ENCODE data around the gene MARK2.

The MARK2 gene

DNA sequence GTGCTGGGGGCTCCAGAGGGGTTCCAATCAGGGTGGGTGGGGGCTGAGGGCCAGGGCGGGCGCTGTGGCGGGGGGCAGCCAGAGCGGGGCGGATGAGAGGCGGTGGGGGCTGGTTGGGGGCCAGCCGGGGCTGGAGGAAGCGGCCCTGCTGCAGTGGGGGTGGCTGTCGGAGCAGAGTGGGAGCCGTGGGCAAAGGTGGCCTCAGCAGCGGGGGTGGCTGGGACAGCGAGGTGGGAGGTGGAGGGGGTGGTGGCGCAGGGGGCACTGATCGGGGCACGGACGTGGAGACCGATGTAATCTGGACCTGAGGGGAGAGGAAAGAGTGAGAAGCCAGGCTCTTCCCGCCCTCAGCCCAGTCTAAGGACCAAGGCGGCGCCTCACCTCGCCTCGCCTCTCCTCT is 73.0 kb downstream of the MARK2 start:
- DNase-seq = no peak

DNA sequence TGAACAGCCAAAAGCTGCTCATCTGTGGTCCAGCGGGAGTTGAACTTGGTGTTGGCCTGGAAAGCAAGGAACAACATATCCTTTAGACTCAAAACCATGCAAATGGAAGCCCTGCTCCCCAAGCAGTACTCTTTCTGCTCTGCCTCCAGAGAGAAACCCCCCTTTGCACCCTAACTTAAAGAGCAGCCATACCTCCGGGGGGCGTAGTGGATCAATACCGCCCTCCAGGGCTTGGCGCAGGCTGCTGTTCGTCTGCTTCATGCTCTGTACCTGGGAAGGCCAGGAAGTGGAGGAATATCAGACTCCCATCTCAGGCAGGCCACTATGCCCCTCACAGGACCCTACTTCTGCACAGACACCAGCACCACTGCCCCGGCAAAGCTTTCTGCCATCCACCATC is 73.8 kb downstream of the MARK2 start:
- no peak for DNase-seq

DNA sequence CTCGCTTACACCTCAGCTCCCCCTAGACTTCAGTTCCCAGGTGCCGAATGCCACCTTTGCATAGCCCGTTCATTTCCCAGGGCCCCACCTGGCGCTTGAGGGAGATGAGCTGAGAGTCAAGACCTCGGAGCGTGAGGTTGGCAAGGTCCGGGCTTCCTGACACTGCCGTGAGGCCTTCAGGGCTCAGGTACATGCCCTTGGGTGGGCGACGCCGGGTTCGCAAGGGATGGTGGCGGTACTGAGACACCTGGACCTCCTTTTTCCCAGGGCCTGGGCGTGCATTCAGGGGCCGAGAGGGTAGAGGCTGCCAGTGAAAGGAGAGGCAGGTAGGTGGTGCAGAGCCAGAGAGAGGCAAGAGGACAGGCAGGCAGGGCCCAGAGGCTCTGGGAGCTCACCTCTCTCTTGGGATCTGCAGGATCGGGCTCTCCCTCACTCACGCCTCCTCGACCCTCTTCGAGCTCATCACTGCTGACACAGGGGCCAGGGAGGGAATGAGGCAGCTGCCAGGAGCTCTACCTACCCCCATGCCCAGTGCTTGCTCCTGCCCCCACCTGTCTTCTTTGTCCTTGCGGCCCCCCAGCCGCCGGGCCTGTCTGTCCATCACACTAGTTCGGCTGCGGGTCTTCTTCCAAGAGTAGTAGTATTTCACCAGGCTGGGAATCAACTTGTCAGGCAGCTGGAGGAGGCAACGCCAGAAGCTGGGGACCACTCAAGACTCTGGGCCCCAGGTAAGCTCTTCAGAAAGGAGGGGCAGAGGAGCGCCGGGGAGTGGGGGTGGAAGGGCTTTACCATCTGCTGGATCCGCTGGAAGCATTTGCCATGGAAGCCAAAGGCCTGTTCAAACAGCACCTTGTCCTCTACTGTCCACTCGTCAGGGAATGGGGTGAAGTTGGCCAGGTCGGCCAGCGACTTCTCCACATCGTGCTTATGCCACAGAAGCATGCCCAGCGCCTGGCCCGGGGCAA is 75.2 kb downstream of the MARK2 start:
- peak in 1 of 2 experiments; percentile 66 for DNase-seq

DNA sequence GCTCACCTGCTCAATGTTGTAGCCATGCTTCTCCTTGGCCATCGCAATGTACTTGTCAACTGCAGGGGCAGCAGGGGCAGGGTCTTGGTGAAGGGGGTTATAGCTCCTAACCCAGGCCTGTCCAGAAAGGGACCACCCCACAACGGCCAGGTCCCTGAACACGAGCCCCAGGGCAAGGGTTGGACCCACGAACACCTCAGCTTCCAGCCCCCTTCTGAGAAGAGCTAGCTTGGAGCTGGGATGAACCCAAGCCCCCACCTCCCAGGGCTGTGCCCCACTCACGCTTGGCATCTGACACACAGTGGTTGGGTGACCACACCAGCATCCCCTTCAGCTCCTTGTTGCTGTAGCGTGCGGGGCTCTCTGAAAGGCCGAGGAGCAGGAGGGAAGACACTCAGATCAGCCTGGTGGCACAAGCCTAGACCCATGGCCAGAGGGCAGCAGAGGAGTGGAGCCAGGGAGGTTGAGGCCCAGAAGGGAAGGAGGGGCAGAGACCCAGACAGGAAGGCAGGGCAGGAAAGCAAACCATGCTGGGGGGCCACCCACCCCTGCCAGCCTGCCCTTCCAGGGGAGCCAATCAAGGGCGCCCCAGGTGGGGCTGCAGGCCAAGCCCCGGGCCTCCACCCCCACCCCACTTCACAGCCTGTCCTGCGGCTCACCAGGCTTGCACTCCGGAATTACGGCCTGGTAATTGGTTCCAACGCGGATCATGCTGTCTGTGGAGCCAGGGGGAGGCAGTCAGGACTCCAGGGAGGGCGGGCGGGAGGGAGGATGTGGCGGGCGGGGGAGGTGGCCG is 76.2 kb downstream of the MARK2 start:
- DNase-seq = no peak

DNA sequence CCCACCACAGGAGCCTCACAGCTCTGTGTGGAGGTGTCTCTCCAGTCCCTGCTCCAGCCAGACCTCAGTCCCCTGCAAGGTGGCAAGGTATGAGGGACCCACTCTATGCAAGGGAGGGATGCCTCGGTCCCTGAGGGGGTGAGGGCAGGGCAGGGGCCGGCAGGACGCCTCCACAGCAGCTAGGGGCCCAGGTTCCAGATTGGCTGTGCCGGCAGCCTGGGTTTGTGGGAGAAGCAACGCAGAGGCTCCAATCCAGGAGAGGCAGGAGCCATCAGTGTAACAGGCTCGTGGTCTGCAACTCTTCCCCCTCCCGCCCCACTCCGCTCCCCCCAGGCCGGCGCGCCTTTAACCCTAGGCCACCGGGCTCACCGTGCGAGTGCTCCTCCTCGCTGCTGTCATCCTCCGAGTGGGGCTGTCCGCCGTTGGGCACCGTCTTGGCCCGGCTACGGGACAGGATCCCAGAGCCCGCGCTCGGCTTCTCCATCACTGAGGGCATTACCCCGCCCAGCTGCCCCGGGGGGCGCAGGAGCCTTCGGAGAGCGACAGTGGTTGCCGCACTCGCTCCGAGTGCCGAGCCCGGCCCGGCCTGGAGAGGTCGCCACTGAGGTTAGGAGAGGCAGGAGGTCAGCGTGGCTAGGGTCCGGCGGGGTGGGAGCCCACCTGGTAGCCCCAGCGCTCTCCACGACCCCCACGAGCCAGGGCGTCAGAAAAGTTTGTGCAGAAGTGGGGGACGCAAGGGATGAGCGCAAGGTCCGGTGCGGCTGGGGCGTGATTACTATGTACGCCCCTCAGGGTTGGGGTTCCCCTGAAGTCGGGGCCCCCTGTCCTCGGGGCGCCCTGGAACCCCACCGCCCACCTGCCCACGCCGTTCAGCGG is 77.3 kb downstream of the MARK2 start:
- DNase-seq = peak; percentile 25 to 68

DNA sequence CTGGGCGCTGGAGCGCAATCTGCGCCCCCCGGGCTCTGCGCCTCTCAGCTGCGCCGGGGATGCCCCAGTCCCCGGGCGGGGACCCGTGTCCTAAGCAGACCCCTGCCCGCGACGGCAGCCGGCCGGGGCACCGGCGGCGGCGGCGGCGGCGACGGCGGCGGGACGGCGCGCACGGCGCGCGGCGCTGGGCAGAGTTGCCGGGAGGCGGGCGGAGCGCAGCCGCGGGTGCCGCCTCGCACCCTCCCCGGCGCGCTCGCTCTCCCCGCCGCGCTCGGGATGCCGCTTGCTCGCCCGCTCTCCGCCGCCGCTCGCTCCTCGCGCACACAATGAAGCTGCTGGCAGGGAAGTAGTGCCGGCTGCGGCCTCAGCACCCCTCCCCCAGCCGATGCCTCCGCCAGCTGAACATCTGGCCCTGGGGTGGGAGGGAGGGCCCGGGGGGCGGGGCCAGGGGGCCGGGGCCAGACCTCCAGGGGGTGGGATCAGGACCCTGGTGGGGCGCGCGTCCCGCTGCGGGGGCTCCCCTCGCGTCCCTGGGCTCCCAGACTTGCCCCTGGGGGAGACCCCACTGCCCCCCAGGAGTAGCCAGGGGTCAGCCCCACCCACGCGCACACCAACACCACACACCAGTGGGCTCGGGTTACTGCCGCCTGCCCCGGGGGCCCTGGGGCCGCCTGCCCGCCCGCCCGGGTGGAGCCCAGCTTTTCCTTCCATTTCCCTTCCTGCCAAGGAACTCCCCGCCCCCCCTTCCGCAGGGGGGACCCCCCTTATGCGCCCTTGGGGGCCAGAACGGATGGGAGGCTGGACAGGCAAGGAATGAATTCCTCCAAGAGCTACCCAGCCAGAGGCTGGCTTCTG is 78.2 kb downstream of the MARK2 start, which contains the start of gene RCOR2:
RCOR2 (minus strand) TSS at position 328 of the 855 bp plus-strand sequence. CDS start 708 bp downstream, outside the sequence.
- DNase-seq = peak; percentile 61 to 83

DNA sequence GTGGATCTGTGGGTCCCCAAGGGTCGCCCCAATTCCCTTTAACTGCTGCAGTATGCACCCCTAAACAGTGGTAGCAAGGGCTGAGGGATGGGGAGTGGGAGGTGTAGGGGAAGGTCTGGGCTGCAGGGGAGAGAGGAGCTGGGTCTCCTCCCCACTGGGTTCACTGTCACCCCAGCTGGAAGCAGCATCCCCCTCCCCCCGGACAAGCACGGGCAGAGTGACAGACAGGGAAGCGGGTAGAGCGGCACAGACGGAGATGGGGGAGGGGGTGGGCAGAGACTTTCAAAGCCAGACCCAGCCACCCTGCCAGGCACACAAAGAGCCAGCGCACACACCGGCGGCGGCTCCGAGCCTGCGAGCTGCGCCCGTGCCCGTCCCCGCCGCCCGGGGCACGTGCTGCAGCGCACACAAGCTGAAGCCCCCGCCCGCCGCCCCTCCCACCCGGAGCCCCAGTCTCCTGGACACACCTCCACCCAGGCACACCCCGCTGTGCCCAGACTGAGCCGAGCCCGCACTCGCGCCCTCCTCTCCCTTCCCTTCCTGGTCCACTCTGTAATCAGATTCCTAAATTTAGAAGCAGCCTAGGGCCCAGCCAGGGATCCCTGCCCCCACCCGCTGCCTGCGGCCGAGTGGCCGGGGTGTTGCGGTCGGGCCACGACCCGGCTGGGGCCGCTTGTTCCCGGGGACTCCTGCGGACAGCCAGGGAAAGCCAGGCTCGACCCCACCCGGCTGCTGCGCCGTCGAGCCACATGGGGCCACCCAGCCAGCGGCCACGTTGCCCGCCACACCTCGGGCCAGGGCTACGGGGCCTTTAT is 79.0 kb downstream of the MARK2 start:
- peak; percentile 94 to 95 for DNase-seq

DNA sequence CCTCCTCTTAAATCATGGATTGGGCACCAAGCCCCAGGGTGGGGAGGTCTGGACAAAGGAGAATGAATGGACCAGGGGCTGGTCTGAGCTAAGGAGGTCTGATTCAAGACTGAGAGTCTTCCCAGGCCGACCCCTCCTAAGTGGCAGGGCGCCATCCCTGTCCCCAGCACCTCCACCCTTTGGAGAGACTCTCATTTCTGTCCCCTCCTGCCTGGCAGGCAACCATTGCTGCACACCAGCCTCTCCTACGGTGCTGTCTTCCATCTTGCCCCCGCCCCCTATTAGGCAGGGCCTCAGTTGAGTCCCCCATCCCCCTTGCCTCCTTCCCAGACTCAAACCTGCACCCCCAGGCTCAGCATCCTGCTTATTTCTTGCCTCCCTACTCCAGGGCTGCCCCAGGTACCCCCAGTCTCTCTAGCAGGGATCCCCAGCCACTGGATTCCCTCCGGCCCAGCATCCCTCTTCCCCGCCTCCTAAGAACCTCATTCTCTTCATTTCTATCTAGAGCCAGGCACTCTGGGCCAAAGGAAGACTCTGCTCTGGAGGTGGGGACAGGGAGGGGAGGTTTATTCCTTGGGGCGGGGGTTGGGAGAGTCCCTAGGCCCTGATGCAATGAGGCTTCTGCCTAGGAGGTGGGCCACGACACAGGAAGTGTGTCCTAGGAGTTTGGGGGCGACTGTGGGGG is 79.7 kb downstream of the MARK2 start:
- DNase-seq = peak; percentile 84 to 93

DNA sequence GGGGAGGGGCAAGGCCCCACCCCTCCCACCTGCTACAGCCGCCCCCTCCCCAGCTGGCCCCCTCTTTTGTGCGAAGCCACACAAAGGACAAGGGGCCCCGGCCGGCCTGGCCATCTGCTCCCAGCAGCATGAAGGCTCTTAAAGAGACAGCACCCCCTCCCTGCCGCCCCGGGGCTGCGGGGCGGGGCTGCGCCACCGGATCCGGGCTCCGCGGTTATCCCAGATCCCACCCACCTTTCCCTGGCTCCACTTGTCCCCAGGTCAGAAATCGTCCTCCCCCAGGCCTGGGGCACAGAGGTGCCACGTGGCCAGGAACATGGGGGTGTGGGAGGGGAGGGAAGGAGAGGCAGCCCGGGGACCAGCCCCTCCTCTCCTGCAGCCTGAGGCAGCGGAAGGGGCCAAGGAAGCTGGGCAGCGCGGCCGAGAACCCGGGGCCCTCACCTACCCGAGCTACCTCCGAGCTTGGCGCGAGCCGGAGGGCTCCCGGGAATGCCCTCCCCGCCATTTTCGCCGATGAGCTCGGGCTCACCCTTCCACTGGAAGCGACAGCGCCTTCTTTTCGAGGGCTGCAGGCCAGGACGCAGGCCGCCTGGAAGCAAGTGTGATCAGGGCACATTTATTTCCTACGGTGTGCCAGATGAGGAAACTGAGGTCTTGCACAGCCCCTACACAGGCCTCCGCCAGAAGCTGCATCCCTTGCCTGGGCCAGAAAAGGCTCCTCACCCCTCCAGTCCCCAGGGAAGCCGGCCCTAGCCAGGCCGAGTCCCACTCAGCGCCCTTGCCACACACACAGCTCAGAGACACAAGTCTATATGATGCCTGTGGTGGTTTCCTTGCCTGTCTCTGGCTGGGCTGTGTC is 80.6 kb downstream of the MARK2 start:
- DNase-seq = peak; percentile 95 to 98

DNA sequence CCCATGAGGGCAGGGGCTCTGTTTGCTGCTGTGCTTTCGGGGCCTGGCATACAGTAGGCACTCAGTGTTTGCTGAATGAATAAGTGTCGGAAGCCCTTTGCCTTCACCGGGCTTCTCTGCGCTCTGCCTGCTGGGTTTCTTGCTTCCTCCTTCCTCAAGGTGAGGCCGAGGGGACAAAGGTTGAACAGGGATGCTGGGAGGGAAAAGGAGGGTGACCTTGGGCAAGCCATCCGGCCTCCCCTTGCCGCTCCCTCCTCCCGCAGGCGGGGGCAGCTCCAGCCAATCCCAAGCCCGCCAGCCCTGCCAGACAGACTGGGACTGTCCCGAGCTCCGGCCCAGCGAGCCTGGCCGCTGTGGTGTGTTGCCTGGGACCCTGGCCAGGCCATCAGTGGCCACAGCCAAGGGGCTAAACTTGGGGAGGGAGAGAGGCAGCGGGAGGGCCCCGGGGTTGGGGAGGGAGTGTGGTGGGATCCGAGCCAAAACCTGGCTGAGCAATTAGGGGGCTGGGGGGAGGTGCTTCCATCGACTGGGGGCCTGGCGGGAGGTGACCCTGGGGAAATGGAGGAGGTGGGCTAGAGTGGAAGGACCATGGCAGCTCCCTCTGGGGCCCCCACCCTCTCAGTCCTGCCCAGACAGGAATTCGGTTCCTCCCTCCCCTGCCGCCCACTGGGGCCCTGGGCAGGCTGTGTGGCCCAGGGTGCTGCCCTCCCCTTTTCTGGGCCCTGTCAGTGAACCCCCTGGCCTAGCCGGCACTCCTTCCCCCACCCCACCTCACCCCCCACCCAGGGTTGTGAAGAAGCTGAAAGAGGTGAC is 81.4 kb downstream of the MARK2 start:
- peak in 1 of 2 experiments; percentile 53 for DNase-seq

DNA sequence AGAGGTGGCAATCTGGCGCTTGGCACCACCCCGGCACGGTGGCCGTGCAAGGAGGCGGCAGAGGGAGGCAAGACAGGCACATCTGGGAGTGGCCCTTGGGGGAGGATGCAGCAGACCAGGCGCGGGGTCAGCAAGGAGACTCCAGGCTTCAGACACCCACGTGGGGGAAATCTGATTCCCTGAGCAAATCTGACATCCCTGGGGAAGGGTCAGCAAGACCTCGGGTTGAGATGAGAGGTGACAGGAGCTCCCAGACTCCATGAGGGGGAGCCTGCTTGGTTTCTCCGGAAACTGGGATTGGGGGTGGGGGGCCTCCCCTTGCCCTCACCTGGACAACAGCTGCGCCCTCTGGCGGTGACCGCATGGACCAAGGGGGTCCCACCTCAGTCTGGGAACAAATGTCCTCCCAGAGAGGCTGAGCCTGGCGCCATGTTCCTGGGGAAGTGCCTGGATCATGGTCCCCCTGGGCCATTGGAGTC is 82.1 kb downstream of the MARK2 start:
- no peak for DNase-seq

DNA sequence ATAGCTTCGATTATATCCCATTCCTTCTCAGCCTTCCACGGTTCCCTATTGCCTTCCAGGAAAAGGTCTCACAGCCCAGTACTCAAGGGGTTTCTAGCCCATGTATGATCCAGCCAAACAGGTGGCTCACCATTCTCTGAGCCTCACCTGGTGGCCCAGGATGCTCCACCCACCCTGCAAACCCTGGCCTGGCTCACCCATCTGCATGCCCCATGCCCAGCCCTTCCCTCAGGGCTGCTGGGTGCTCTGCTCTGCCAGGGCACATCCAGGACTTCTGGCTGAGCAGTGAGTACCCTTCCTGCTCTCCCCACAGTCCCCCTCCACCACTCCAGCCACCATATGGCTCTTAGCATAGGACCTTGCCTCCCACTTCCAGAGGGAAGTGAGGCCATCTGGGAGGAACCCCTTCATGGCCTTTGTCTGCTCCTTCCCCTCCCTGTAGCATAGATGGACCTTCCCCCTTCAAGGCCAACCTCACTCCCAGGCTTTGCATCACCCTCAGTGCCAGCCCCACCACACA is 83.8 kb downstream of the MARK2 start:
- DNase-seq = peak; percentile 52 to 80

DNA sequence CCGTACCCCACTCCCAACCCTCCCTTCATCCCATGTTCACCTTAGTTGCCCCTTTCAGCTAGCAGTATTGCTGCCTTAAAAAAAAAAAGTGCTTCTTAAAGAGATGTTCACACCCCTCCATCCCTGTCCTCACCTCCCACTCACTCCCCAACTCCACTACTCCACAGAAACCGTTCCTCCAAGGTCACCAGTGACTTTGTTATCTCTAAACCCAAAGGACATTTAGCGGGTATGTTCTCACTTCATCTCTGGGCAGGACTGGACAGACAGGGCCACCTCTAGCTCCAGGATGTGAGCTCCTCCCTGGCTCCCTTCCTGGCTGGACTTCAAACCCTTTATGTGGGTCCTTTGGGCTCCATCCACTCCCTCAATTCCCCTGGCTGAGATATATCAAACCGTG is 84.4 kb downstream of the MARK2 start:
- DNase-seq = no peak

DNA sequence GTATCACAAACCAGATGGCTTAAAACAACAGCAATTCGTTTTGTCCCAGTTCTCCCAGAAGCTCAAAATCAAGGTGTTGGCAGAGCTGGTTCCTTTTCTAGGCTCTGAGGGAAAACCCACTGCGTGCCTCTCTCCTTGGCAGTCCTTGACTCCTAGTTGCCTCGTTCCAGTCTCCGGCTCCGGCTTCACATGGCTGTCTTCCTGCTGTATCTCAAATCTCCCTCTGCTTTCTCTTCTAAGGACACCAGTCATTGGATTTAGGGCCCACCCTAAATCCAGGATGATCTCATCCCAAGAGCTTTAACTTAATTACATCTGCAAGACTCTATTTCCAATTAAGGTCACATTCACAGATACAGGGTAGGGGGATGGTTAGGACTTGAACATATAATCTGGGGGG is 90.7 kb downstream of the MARK2 start:
- no peak for DNase-seq

DNA sequence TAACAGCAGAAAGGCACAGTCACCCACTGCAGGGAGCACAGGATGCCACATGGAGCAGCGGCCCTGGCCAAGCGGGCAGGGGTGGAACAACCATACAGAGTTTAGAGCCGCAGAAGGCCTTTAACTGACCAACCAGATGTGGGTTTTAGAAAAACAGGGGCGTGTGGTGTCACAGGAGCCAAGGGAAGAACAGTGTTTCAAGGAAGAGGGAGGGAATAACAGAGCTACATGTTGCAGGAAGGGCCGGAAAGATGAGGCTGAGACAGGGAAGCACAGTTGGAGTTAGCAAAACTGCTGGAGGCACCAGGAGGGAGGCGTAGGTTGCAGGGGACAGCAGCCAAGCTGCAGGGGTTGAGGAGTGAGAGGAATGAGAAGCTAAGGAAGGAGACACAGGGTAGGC is 92.1 kb downstream of the MARK2 start:
- no peak for DNase-seq

DNA sequence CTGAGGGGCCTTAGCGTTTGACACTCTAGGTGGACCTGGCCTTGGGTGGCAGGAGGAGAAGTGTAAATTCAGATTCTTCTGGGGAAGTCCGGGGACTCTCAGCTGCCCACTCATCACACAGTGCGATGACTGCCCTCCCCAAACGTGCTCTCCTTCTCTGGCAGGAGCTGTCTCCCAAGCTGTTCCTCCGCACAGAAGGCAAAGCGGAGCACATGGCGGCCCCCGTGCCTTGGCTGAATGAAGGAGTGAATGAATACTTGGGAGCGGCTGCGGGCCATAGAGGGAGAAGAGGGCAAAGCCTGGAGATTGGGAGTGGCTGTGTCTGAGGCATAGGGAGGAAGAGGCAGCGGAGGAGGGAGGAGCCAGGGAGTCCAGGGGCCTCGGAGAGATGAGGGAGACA is 93.0 kb downstream of the MARK2 start:
- DNase-seq = no peak

DNA sequence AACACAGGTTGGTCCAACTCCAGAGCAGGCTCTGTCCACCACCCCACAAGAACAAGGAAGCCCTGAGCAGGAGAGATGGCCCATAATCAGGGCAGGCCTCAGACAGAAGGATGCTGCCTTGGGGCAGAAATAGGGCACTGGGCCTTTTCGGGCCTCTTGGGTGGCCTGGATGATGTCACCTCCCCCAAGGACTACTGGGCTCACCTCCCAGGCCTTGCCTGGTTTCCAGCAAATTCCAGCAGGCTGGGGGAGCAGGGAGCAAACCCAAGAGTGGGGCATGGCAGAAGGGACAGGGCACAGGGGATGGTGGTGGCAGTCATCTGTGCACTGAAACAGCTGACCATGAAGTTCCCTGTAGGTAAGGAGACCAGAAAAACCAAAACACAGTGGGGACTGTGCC is 94.5 kb downstream of the MARK2 start:
- no peak for DNase-seq
